ENCODE data around the gene AP1G2. TPM values are rescaled to one million over a fixed set of nuclear protein-coding genes. Genes with fewer than 3 reads are reported as not detected.

Gene AP1G2
- polyA plus RNA-seq, 1 of the 3 experiments (the other 2 are of a cell fraction): 88.3 TPM

GRCh38 chr14:23535943-23536342 lies 31.6 kb downstream of the AP1G2 start:
- no peak for DNase-seq
- no peak overlapping the region for H3K4me3 ChIP-seq (ENCODE audit: low read depth in 2 of 2, low read length in 1 of 2)
- no peak overlapping the region for H3K27ac ChIP-seq (ENCODE audit: low read depth in 2 of 2, low read length in 1 of 2)
- H3K9ac ChIP-seq: no peak overlapping the region
- 85% methylated on average over 4 of the region's 4 CpGs for WGBS (ENCODE audit: low lambda C conversion rate)
- no peaks in the 10 kb centered on the region for H3K9me2 ChIP-seq
- TF ChIP-seq USF1 (IDR thresholded peaks at IDR 0.05; ENCODE audit: borderline replicate concordance, low read depth) (no peak), CTCF (IDR thresholded peaks at IDR 0.05) (no peak), PBX3 (IDR thresholded peaks at IDR 0.05) (no peak), CHD2 (IDR thresholded peaks at IDR 0.05; ENCODE audit: low read length, partially characterized antibody) (no peak), MXI1 (IDR thresholded peaks at IDR 0.05; ENCODE audit: low read depth, low read length) (no peak), RFX5 (IDR thresholded peaks at IDR 0.05; ENCODE audit: low read length) (no peak), YY1 (IDR thresholded peaks at IDR 0.05; ENCODE audit: low read depth) (no peak), GABPA (IDR thresholded peaks at IDR 0.05; ENCODE audit: low read depth) (no peak), JUND (IDR thresholded peaks at IDR 0.05) (no peak), FOXJ3 (CRISPR knock-in tag; IDR thresholded peaks at IDR 0.05) (no peak), MAX (IDR thresholded peaks at IDR 0.05; ENCODE audit: low read depth) (no peak), TCF12 (IDR thresholded peaks at IDR 0.05) (no peak), ZBTB33 (IDR thresholded peaks at IDR 0.05; ENCODE audit: borderline replicate concordance, low read depth) (no peak), NRF1 (IDR thresholded peaks at IDR 0.05; ENCODE audit: low read depth, low read length) (no peak)
- peaks cover 0 to 14% of the 10 kb centered on the region in 2 experiments for H3K36me3 ChIP-seq (replicated peaks in 1 of 2; ENCODE audit: control insufficient read depth in 1 of 2, insufficient read depth in 2 of 2, low read length in 1 of 2)
- H4K20me1 ChIP-seq (ENCODE audit: insufficient read depth): no peaks in the 10 kb centered on the region
- H3K4me1 ChIP-seq (ENCODE audit: control insufficient read depth in 1 of 2, insufficient read depth in 2 of 2, low read depth in 1 of 2, low read length in 1 of 2): peaks cover 4 to 6% of the 10 kb centered on the region in 2 experiments; a peak in 1 of 4 replicates
- POLR2A ChIA-PET: interaction anchor here (0.9 kb wide), 1 partner anchor 20 kb away, joined by 3 read pairs; no protein-coding TSS in a partner anchor
- CTCF ChIA-PET: interaction anchor here (1.7 to 11.3 kb wide), 3 partner anchors 13 to 56 kb away, joined by 5 to 276 read pairs (median 136); partner anchors contain the start of gene THTPA
- no peaks in the 10 kb centered on the region for H3K9me3 ChIP-seq
- H3F3A ChIP-seq (replicated peaks; ENCODE audit: insufficient read depth): no peaks in the 10 kb centered on the region
- no peaks in the 10 kb centered on the region for H3K27me3 ChIP-seq (ENCODE audit: insufficient read depth)
- H3K79me2 ChIP-seq (ENCODE audit: insufficient read depth): no peaks in the 10 kb centered on the region
- no peak overlapping the region for H2AFZ ChIP-seq (ENCODE audit: low read depth)
- no peak overlapping the region for H3K4me2 ChIP-seq
